Gastroesophageal sphincter (tissue), 3 donors: Measurements from ENCODE around the gene HECW1.

ENCODE experiments used
- CTCF ChIP-seq, 4 experiments: fragments of 200-600 bp in 2 of 4; fragments of 450-650 bp in 2 of 4; sonication (generic) in 1 of 4; IDR thresholded peaks; one replicate each; pipeline ENCODE4 v1.5.1; 2017 to 2019; ENCODE audit warnings: antibody characterized with exemption in 4 of 4, mild to moderate bottlenecking in 2 of 4, moderate library complexity in 2 of 4
- POLR2A ChIP-seq, 2 donors: fragments of 450-650 bp; IDR thresholded peaks; one replicate each; pipeline ENCODE4 v1.6.1; 2017; ENCODE audit warnings: antibody characterized with exemption in 2 of 2, mild to moderate bottlenecking in 2 of 2, moderate library complexity in 1 of 2
- POLR2AphosphoS5 ChIP-seq: sonication (generic); formaldehyde crosslinking; IDR thresholded peaks from one replicate; pipeline ENCODE4 v1.6.1; 2017; ENCODE audit warnings: antibody characterized with exemption

DNA sequence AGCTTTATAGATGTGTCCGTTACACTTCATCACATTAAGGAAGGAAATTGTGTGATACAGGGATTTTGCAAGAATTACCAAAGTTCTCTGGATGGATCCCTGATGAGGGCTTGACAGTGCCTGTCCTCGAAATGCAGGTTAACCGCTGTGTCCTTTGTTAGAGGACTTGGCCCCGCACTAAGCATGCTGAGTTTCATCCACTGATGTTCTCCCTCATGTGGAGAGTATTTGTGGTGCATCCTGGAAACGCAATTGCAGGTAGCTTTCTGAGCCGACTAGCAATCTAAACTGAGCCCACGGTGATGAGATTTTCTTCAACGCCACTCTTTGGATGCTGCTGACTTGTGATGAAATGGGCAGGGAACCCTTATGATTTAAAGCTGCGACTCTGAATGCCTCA, 398.6 kb downstream of the HECW1 start:
- TF ChIP-seq CTCF (IDR thresholded peaks at IDR 0.05): no peak
- TF ChIP-seq POLR2AphosphoS5: no peak
- TF ChIP-seq POLR2A (IDR thresholded peaks at IDR 0.05): no peak
